BLaER1 treated with 17β-estradiol and CSF1 and Interleukin-3, amounts not matched to agents 10 nM and 100 nM (cell line): ENCODE results near the gene GAPDHS.

Source experiments
- H3K27ac ChIP-seq, 11 experiments: shearing (Covaris generic); formaldehyde crosslinking; 2 replicates each; pipeline ENCODE4 v1.8.1; 2022
- H3K27me3 ChIP-seq, 11 experiments: shearing (Covaris generic); formaldehyde crosslinking; 2 replicates each; pipeline ENCODE4 v1.8.1; 2022
- H3K36me3 ChIP-seq, 11 experiments: shearing (Covaris generic); formaldehyde crosslinking; 2 replicates each; pipeline ENCODE4 v1.8.1; 2022
- H3K4me1 ChIP-seq, 10 experiments: shearing (Covaris generic); formaldehyde crosslinking; 2 replicates each; pipeline ENCODE4 v1.8.1; 2022
- H3K4me2 ChIP-seq, 11 experiments: shearing (Covaris generic); formaldehyde crosslinking; 2 replicates each; pipeline ENCODE4 v1.8.1; 2022
- H3K4me3 ChIP-seq, 10 experiments: shearing (Covaris generic); formaldehyde crosslinking; 2 replicates each; pipeline ENCODE4 v1.8.1; 2022
- H3K9ac ChIP-seq, 11 experiments: shearing (Covaris generic); formaldehyde crosslinking; 2 replicates each; pipeline ENCODE4 v1.8.1; 2022
- H3K9me3 ChIP-seq, 11 experiments: shearing (Covaris generic); formaldehyde crosslinking; replicated peaks in 1 of 11; 2 replicates each; pipeline ENCODE4 v1.8.1; 2022
- H4K20me1 ChIP-seq, 11 experiments: shearing (Covaris generic); formaldehyde crosslinking; 2 replicates each; pipeline ENCODE4 v1.8.1; 2022
- Cebpa-rat ChIP-seq, 11 experiments: shearing (Covaris generic); IDR thresholded peaks; 2 replicates each; pipeline ENCODE4 v1.8.1; 2022

The GAPDHS gene

GRCh38 chr19:35561436-35561835 is 28.2 kb downstream of the GAPDHS start:
- TF ChIP-seq Cebpa-rat (IDR thresholded peaks at IDR 0.05) = no peak
- Histone ChIP-seq H3K9me3 (no peaks in the 10 kb centered on the region), H3K27ac (no peak overlapping the region), H3K4me2 (no peak overlapping the region), H3K27me3 (peaks cover 0 to 6% (median 0%) of the 10 kb centered on the region in 11 experiments; a peak in 4 of 22 replicates), H4K20me1 (peaks cover 0 to 17% (median 0%) of the 10 kb centered on the region in 11 experiments; a peak in 5 of 22 replicates), H3K4me1 (peaks cover 14 to 24% (median 18%) of the 10 kb centered on the region in 10 experiments), H3K9ac (no peak overlapping the region), H3K4me3 (no peak overlapping the region), H3K36me3 (no peaks in the 10 kb centered on the region)

DNA sequence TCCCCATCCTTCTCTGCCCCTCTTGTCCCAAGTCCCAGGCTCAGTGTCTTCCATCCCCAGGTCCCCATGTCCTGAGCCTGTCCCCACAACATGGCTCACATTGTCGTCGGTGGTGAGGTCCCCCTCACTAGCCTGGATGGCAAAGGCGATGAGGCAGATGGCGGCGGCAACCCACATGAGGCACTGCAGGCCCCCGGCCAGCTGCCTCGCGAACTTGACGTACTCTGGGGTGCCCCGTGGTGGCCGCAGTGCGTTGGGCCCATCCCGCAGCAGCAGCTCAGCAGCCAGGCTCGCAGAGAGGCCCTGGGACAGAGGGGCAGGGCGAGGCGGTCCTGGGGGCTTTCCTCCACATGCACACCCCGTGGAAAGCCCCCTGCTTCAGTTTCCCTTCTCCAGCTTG is 29.1 kb downstream of the GAPDHS start:
- peaks cover 14 to 22% (median 18%) of the 10 kb centered on the region in 10 experiments for H3K4me1 ChIP-seq
- no peak overlapping the region for H3K4me2 ChIP-seq
- peaks cover 0 to 17% (median 0%) of the 10 kb centered on the region in 11 experiments; a peak in 5 of 22 replicates for H4K20me1 ChIP-seq
- H3K4me3 ChIP-seq = no peak overlapping the region
- no peak overlapping the region for H3K27ac ChIP-seq
- H3K36me3 ChIP-seq = no peaks in the 10 kb centered on the region
- H3K9me3 ChIP-seq = no peaks in the 10 kb centered on the region
- H3K27me3 ChIP-seq = peaks cover 0 to 6% (median 0%) of the 10 kb centered on the region in 11 experiments; a peak in 4 of 22 replicates
- TF ChIP-seq Cebpa-rat (IDR thresholded peaks at IDR 0.05) = no peak
- no peak overlapping the region for H3K9ac ChIP-seq

DNA sequence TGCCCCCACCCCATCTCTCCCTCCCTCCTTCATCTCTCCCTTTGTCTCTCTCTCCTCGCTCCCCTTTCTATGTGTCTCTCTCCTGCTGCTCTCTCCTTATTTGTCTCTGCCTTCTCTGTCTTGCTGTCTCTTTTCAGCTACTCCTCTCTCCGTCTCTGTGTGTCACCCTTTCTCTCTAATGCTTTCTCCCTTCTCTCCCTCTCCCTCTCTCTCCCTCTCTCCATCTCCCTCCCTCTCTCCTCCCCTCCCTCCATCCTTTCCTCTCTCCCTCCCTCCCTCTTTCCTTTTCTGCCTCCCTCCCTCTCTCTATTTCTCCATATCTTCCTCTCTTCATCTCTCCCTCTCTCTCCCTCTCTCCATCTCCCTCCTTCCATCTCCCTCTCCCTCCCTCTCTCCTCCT is 29.5 kb downstream of the GAPDHS start:
- no peak overlapping the region for H3K27ac ChIP-seq

GRCh38 chr19:35563207-35563829 is 30.1 kb downstream of the GAPDHS start, which contains the start of gene ATP4A:
Gene ATP4A (minus strand): TSS chr19:35563658. CDS start chr19:35563629, 29 bp downstream.
- H3K27me3 ChIP-seq = peaks cover 0 to 5% (median 0%) of the 10 kb centered on the region in 11 experiments; a peak in 4 of 22 replicates
- no peaks in the 10 kb centered on the region for H3K9me3 ChIP-seq
- no peaks in the 10 kb centered on the region for H3K36me3 ChIP-seq
- peaks cover 0 to 17% (median 0%) of the 10 kb centered on the region in 11 experiments; a peak in 5 of 22 replicates for H4K20me1 ChIP-seq
- H3K27ac ChIP-seq = no peak within 1 kb of the TSS
- H3K4me1 ChIP-seq = peaks cover 9 to 15% (median 14%) of the 10 kb centered on the region in 10 experiments
- no peak within 1 kb of the TSS for H3K9ac ChIP-seq
- no peak within 1 kb of the TSS for H3K4me2 ChIP-seq
- TF ChIP-seq Cebpa-rat (IDR thresholded peaks at IDR 0.05) = no peak
- no peak within 1 kb of the TSS for H3K4me3 ChIP-seq

More for the DNA sequence above, 29.5 kb downstream of the GAPDHS start:
- H3K4me2 ChIP-seq = no peak overlapping the region
- peaks cover 0 to 17% (median 0%) of the 10 kb centered on the region in 11 experiments; a peak in 5 of 22 replicates for H4K20me1 ChIP-seq
- no peaks in the 10 kb centered on the region for H3K36me3 ChIP-seq
- peaks cover 14 to 19% (median 17%) of the 10 kb centered on the region in 10 experiments for H3K4me1 ChIP-seq
- H3K9ac ChIP-seq = no peak overlapping the region
- no peaks in the 10 kb centered on the region for H3K9me3 ChIP-seq
- peaks cover 0 to 6% (median 0%) of the 10 kb centered on the region in 11 experiments; a peak in 4 of 22 replicates for H3K27me3 ChIP-seq
- no peak for TF ChIP-seq Cebpa-rat (IDR thresholded peaks at IDR 0.05)
- no peak overlapping the region for H3K4me3 ChIP-seq

DNA sequence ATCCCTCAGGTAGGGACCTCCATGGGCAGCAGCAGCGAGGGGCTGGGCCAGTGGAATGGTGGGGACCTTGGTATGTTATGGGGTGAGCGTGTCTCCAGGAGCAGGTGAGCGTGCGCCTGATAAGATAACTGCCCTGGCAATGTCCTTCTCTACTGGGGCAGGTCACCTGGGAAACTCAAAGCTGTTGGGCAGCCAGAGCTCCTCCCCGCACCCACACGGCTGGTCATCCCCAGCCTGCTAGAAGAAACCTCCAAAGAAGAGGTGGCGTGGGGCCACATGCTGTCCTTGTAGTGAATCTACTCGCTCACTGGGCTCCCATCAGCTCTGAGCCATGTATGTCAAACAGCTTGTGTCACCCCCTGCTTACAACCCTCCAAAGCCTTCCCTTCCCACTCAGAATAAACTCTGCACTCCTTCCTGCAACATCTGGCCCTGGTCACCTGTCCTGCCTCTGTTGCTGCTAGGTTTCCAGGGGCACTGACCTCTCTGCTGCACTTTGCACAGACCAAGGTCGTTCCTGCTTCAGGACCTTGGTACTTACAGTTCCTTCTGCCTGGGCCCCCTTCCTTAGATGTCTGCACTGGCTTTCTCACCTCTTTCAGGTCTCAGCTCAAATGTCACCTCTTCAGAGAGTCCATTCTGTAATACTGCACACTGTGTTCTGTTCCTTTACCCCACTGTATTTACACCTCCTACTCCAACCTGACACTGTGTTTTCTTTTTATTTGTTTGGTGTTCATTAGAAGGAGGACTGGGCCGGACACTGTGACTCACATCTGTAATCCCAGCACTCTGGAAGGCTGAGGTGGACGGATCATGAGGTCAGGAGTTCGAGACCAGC is 32.0 kb downstream of the GAPDHS start:
- Histone ChIP-seq H3K36me3 (no peaks in the 10 kb centered on the region), H3K4me2 (no peak overlapping the region), H3K4me3 (no peak overlapping the region), H4K20me1 (peaks cover 0 to 3% (median 0%) of the 10 kb centered on the region in 11 experiments; a peak in 1 of 22 replicates), H3K4me1 (no peaks in the 10 kb centered on the region), H3K27me3 (no peaks in the 10 kb centered on the region; a peak in 2 of 22 replicates), H3K9me3 (no peaks in the 10 kb centered on the region), H3K27ac (no peak overlapping the region), H3K9ac (no peak overlapping the region)
- no peak for TF ChIP-seq Cebpa-rat (IDR thresholded peaks at IDR 0.05)

DNA sequence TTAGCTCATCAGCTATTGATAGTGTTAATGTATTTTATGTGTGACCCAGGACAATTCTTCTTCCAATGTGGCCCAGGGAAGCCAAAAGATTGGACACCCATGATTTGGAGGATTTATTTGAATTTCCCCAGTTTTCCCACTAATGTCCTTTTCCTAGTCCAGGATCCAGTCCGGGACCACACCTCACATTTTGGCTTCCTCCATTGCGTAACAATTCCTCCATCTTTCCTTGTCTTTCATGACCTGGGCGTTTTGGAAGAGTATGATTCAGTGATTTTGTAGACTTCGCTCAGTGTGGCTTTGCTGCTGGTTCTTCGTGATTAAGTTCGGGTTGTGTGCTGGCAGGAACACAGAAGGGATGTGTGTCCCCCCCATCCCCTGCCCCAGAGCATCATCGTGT is 33.5 kb downstream of the GAPDHS start:
- Histone ChIP-seq H3K27ac (no peak overlapping the region), H3K4me1 (no peaks in the 10 kb centered on the region), H3K9me3 (no peaks in the 10 kb centered on the region), H3K9ac (no peak overlapping the region), H3K4me3 (no peak overlapping the region), H3K36me3 (no peaks in the 10 kb centered on the region), H3K27me3 (no peaks in the 10 kb centered on the region; a peak in 1 of 22 replicates), H3K4me2 (no peak overlapping the region), H4K20me1 (no peaks in the 10 kb centered on the region)
- TF ChIP-seq Cebpa-rat (IDR thresholded peaks at IDR 0.05) = peak in 4 of 11 experiments; percentile 13 to 83 (median 44); a peak in 6 of 22 replicates

GRCh38 chr19:35569281-35569781 is 36.1 kb downstream of the GAPDHS start:
- Histone ChIP-seq H3K36me3 (no peaks in the 10 kb centered on the region), H3K9ac (no peak overlapping the region), H3K4me3 (no peak overlapping the region), H3K27me3 (no peaks in the 10 kb centered on the region), H3K4me1 (no peaks in the 10 kb centered on the region), H3K9me3 (peaks cover 0 to 5% (median 0%) of the 10 kb centered on the region in 11 experiments; a peak in 1 of 22 replicates), H3K4me2 (no peak overlapping the region), H4K20me1 (no peaks in the 10 kb centered on the region), H3K27ac (no peak overlapping the region)
- TF ChIP-seq Cebpa-rat (IDR thresholded peaks at IDR 0.05) = no peak

GRCh38 chr19:35571406-35571965 is 38.2 kb downstream of the GAPDHS start:
- Histone ChIP-seq H3K36me3 (no peaks in the 10 kb centered on the region), H3K4me1 (no peaks in the 10 kb centered on the region), H3K9ac (no peak overlapping the region), H3K27ac (no peak overlapping the region), H4K20me1 (no peaks in the 10 kb centered on the region), H3K27me3 (no peaks in the 10 kb centered on the region), H3K9me3 (peaks cover 15 to 23% (median 17%) of the 10 kb centered on the region in 11 experiments), H3K4me2 (no peak overlapping the region), H3K4me3 (no peak overlapping the region)
- no peak for TF ChIP-seq Cebpa-rat (IDR thresholded peaks at IDR 0.05)

DNA sequence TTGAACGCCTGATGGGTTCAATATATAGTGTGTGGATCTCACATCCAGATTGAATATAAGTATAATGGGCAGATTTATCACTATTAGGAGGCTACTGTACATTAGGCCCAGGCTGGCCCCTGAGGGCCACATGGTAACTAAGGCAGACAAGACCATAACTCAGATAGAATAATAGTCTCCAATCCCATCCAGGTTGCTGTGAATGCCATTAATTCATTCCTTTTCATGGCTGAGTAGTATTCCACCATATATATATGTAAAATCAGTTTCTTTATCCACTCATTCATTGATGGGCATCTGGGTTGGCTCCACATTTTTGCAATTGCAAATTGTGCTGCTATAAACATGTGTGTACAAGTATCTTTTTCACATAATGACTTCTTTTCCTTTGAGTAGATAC is 44.7 kb downstream of the GAPDHS start:
- no peaks in the 10 kb centered on the region for H3K4me1 ChIP-seq
- H3K4me3 ChIP-seq = no peak overlapping the region
- TF ChIP-seq Cebpa-rat (IDR thresholded peaks at IDR 0.05) = no peak
- no peaks in the 10 kb centered on the region for H3K36me3 ChIP-seq
- H3K27me3 ChIP-seq = no peaks in the 10 kb centered on the region
- no peak overlapping the region for H3K27ac ChIP-seq
- H3K9me3 ChIP-seq = peaks cover 32 to 45% (median 34%) of the 10 kb centered on the region in 11 experiments
- H3K9ac ChIP-seq = no peak overlapping the region
- no peak overlapping the region for H3K4me2 ChIP-seq
- H4K20me1 ChIP-seq = no peaks in the 10 kb centered on the region
